OCI-LY3 (cell line): ENCODE results near the gene ZNF497.

Experiments
- CTCF ChIP-seq: fragments of 200-600, 300-600 bp; sonication (generic); IDR thresholded peaks from 2 replicates; pipeline ENCODE4 v1.5.1; 2014; ENCODE audit warnings: antibody characterized with exemption, low read length, low read depth
- EZH2phosphoT487 ChIP-seq: fragments of 200-600 bp; shearing (Covaris generic); IDR thresholded peaks from 2 replicates; pipeline ENCODE4 v1.6.1; 2018; ENCODE audit warnings: antibody characterized with exemption, mixed run types, low read depth

- no peak for TF ChIP-seq CTCF
- no peak for TF ChIP-seq EZH2phosphoT487
These were observed 35.4 kb downstream of the ZNF497 start, which contains the start of gene ZSCAN22 for GRCh38 chr19:58326914-58327726.
